NOMO-1 treated with DMSO at 0.1 percent for 48 hours (cell line): Measurements from ENCODE around the gene ATP11C.
A peak's percentile ranks its signal among the peaks of the same experiment; 100 is the strongest.
"Not testable (repeated sequence)": the region's sequence is repeated elsewhere in the genome, so short reads cannot be mapped to it uniquely, and the experiment has no call there.

Experiments used
- DNase-seq: peaks from one replicate; lab custom pipeline; 2025; ENCODE audit not compliant: unreplicated experiment; lab: John Stamatoyannopoulos, UW

The ATP11C gene

GRCh38 chrX:139862208-139862607, 70.6 kb downstream of the ATP11C start:
- no peak for DNase-seq

GRCh38 chrX:139856826-139857225, 76.0 kb downstream of the ATP11C start:
- DNase-seq = not testable (repeated sequence)

GRCh38 chrX:139851730-139852129, 81.1 kb downstream of the ATP11C start:
- DNase-seq = no peak

DNA sequence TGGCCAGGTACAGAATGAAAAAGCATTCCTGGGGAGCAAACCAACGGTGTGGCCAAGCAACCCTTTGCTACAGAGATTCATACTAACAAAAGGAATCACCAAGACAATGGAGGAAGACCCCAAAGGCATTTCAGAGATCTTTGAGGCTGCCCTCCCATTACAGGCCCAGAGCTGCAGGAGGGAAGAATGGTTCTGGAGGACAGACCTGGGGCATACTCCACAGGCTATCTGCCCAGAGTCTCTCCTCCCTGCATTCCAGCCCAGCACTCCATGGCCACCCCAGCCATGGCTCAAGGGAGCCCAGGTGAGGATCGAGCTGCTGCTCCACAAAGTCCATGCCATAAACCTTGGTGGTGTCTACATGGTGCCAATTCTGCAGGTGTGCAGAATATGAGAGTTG, 81.9 kb downstream of the ATP11C start:
- no peak for DNase-seq

GRCh38 chrX:139844884-139845283, 88.0 kb downstream of the ATP11C start:
- no peak for DNase-seq

DNA sequence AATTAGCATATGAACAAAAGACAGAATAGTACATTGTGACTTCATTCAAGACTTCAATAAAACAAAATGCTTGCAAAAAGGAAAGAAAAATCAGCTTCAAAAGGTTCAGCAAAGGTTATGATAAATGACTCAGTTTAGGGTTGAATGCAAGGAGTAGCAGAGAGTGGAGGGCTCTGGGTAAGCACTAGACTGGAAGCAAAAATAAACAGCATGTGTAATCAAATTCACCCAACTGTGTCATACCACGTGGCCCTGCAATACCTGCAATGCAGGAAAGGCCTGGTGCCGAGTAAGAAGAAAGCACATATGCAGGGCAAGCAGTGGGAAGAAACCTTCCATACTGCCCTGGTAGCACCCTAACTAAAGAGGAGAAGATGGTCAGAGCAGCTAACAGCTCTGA, 88.7 kb downstream of the ATP11C start:
- DNase-seq = no peak

- no peak for DNase-seq
Observed at GRCh38 chrX:139842326-139843185, 90.3 kb downstream of the ATP11C start.

DNA sequence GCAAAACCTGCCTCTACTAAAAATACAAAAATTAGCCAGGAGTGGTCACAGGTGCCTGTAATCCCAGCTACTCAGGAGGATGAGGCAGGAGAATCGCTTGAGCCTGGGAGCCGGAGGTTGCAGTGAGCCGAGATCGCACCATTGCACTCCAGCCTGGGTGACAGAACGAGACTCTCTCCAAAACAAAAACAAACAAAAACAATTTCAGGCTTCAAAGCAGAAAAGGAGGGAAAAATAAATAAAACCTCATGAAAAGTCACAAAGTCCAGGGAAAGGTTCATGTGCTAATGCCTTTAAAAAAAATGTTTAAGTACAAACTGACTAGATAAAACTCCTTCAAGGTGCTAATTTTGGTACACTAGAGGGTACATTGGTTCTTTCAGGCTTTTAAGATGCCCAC, 96.5 kb downstream of the ATP11C start:
- DNase-seq = not testable (repeated sequence)

- no peak for DNase-seq
Observed at GRCh38 chrX:139834879-139835278, 98.0 kb downstream of the ATP11C start.

DNA sequence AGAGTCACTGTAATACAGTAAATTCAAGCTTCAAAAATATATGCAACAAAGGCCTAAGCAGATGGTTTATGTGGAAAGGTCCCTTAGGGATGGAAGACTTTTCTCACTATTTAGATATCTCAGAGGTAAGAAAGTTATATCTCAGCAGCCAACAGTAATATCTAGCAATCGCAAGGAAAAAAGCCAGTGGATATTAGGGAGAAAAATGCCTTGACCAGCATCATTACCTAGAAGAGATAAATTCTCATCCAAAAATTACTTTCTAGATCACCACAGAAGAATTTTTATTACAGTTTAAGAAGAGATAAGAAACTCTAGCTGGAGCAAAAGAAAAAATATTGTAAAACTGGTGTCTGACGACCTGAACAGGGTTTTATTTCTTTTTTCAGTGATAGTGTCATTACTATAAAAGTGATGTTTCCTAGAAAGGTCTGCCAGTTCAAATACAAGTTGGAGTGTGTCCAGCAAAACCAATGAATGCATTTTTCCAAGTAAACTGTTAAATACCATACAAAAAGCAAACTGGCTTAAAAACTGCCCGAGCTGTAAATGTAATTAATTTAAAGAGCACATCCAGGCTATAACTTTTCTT, 100.0 kb downstream of the ATP11C start:
- DNase-seq = no peak

- peak; percentile 26 for DNase-seq
Observed at GRCh38 chrX:139831675-139832456, 101.0 kb downstream of the ATP11C start.

DNA sequence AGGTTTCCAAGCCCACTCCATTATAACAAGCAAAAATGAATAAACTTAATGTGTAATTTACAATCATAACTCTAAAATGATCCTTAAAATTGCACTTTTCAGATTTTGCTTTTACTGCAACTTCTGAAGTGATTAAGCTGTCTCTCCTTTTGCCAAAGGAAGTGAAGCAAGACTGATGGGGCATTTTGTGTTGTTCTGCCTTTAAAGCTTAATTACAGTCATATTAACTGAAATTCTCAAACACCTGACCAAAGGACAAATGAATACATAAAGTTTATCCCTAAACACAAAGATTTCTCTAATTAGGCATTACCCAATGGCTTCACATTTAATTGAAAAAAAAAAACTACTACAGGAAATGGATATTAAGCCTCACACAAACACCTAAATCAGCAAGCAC, 101.8 kb downstream of the ATP11C start:
- DNase-seq = no peak

DNA sequence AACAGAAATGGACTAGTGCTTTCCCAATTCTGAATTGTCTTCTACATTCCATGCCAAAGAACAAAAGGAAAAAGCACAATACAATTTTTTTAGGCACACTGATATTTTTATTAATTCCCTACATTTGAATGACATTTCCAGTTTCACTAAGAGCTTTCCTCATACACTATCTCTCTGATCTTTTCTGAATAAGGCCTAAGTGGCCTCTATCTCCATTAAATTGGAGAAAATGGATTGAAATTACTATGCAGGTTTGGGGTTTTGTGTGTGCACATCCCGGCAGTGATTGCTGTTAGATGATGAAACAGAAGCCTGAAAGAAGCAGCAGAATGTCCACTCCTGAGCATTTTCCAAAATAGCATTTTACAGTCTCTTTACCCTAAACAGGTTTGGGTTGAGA, 104.0 kb downstream of the ATP11C start:
- DNase-seq = no peak

DNA sequence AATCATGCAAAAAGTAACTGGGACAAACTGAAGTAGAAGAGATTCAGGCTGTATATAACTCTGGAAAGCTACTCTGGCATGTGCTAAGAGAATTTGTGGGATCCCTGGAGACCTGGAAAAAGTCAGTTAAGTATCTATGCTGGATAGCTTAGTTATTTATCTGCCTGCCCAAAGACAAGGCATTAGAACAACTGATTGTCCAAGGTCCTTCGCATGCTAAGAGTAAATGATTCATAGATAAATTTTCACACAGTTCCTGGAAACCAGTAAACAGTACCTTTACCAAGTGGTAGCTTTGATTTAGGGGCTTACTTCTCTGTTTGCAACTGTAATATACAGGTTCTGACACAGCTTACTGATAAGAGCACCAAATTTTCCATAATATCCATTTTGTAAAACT, 104.8 kb downstream of the ATP11C start:
- no peak for DNase-seq

DNA sequence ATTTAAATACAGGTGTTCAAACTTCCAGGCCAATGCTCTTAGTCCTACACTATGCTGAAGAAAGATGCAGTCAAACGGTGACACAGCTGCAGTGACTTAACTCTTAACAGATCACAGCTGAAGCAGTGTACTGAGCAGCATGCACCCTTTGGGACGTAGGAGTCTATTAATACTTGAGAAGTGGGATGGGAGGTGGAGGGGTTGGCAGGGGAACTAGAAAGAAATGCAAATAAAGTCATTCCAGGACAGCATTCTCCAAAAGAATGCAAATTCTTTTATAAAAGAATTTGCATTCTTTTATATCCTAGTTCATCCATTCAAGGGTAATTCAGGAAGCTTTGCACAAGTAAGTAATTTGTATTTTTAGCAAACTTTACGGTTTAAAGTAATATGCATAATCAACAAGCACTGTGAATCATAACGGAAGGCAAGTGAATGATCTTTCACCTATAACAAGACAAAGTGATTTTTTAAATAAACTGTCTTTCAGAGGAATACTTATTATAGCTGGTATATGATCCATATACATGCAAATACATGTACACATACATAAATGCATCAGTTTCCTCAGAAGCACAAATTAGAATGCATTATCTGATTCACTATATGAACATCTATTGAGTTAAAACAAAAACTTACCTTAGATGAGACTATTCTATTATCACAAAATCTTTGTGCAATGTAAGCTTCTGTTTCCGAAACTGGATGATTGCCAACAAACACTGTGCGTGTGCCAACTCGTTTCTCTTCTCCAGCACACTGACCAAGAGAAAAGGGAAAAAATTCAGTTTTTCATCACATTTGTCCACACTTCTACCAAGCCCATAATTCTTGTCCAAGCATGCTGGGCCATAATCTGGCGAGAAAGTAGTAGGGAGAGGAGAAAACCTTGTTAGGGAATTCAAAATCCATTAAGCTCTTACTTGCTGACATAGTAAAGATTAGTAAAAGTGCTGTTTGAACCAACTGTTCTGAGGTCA, 106.5 kb downstream of the ATP11C start:
- DNase-seq = no peak

- peak; percentile 2 for DNase-seq
Observed at GRCh38 chrX:139825618-139826017, 107.2 kb downstream of the ATP11C start.

GRCh38 chrX:139823806-139824205, 109.0 kb downstream of the ATP11C start:
- no peak for DNase-seq

DNA sequence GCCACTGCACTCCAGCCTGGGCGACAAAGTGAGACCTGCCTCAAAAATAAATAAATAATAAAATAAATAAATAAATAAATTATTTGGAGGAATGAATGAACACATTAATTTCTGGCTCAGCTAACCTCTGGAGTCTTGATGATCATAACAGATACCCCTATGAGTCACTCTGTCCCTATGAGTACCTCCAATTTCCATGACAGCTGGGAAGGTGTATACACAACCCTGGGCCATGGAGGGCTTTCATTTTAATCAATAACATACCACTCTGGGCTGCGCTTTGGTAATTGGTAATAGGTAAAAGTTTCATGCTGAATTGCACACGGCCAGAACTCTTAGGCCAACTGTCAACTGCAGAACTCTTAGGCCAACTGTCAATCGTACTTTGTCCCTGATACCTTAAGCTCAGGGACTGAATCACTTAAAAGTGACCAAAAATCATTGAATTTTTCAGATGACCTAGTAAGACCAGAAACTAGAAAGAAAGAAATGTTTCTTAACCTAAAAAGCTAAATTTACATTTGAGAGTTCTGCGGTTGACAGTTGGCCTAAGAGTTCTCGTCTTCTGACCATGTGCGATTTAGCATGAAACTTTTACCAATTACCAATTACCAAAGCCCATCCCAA, 112.4 kb downstream of the ATP11C start:
- DNase-seq = no peak

GRCh38 chrX:139816204-139816603, 116.6 kb downstream of the ATP11C start:
- no peak for DNase-seq

- DNase-seq = no peak
Observed at GRCh38 chrX:139815771-139816170, 117.1 kb downstream of the ATP11C start.
